Mononuclear cell (primary cell): ENCODE measurements around the gene HS1BP3. TPM values are rescaled to one million over a fixed set of nuclear protein-coding genes. Genes with fewer than 3 reads are reported as not detected.

Experiments
- H3K27me3 ChIP-seq: 2 replicates; pipeline ENCODE4 v1.6.0; 2011; ENCODE audit warnings: low read length, control low read depth; ENCODE audit not compliant: insufficient read depth
- H3K4me1 ChIP-seq: 2 replicates; pipeline ENCODE4 v1.5.1; 2011; ENCODE audit warnings: mild to moderate bottlenecking, low read length, control low read depth; ENCODE audit not compliant: insufficient read depth
- H3K4me3 ChIP-seq: 2 replicates; pipeline ENCODE4 v1.5.1; 2011; ENCODE audit warnings: mild to moderate bottlenecking, low read length, moderate library complexity
- H3K9me3 ChIP-seq: 2 replicates; pipeline ENCODE4 v1.5.1; 2011; ENCODE audit warnings: low read depth, mild to moderate bottlenecking, control low read depth, low read length
- total RNA-seq: library from RNA; depleted of rRNA; stranded (reverse); fragments of >200 nt; gene quantifications from one replicate; pipeline ENCODE4 v1.2.3, GENCODE V29; 2012

Gene HS1BP3
- total RNA-seq, 1 donor: 10.2 TPM

- Histone ChIP-seq H3K9me3 (no peaks in the 10 kb centered on the region), H3K4me1 (no peaks in the 10 kb centered on the region), H3K27me3 (no peaks in the 10 kb centered on the region), H3K4me3 (no peak overlapping the region)
These were observed 44.7 kb downstream of the HS1BP3 start for GRCh38 chr2:20606198-20606597.

DNA sequence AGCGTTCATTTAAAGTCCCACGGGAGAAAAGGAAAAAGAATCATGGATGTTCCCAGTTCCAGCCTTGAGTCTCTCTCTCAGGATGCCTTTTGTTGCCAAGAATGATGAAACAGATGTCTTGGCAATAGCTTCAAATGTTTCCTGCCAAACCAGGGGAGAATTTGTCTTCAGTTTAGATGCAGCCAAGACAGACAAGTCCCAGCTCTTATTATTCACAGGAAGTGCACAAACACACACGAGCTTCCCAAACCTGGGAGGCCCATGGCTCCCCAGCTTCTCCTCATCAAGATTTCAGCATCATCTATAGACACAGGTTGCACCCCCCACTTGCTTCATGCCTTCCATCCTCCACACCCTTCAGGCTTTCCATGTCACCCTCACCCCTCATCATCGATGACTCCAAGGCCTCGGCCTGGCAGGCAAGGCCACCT, 45.9 kb downstream of the HS1BP3 start:
- H3K4me3 ChIP-seq: no peak overlapping the region
- no peaks in the 10 kb centered on the region for H3K9me3 ChIP-seq
- H3K4me1 ChIP-seq: no peaks in the 10 kb centered on the region
- H3K27me3 ChIP-seq: no peaks in the 10 kb centered on the region

DNA sequence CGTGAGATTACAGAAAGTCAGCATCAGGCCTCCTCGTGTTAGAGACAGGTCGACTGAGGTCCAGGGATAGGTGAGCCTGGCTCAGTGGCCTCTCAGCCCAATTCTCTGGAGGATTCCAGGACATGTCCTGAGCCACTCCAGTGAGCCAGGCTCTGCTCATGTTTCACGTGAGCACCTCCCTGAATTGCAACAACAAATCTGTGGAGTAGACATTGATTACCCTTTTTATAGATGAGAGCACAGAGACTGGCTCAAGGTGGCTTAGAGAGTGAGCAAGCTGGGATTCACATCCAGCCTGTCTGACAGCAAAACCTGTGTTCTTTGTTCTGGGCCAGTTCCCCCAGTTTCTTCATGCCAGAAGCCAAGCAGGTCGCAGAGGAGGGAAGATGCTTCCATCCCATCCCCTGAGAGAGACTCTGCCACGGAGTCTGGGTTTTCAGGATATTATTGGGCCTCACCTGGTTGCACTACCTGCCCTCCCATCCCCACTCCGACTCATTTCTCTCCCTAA, 46.4 kb downstream of the HS1BP3 start:
- H3K9me3 ChIP-seq: no peaks in the 10 kb centered on the region
- H3K4me1 ChIP-seq: no peaks in the 10 kb centered on the region
- no peak overlapping the region for H3K4me3 ChIP-seq
- H3K27me3 ChIP-seq: no peaks in the 10 kb centered on the region

- Histone ChIP-seq H3K4me3 (no peak overlapping the region), H3K4me1 (no peaks in the 10 kb centered on the region), H3K9me3 (no peaks in the 10 kb centered on the region), H3K27me3 (no peaks in the 10 kb centered on the region)
These were observed 47.1 kb downstream of the HS1BP3 start for GRCh38 chr2:20603791-20604190.

DNA sequence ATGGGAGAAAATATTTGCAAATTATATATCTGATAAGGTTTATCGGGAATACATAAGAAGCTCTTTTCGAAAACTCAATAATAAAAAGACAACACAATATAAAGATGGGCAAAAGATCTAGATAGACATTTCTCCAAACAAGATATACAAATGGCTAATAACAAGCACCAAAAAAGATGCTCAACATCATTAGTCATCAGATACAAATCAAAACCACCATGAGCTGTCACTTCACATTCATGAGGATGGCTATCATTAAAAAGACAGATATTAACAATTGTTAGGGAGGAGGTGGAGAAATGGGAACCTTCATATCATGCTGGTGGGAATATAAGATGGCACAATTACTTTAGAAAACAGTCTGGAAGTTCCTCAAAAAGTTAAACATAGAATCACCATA, 48.1 kb downstream of the HS1BP3 start:
- H3K27me3 ChIP-seq: no peaks in the 10 kb centered on the region
- no peaks in the 10 kb centered on the region for H3K4me1 ChIP-seq
- H3K4me3 ChIP-seq: no peak overlapping the region
- H3K9me3 ChIP-seq: no peaks in the 10 kb centered on the region

DNA sequence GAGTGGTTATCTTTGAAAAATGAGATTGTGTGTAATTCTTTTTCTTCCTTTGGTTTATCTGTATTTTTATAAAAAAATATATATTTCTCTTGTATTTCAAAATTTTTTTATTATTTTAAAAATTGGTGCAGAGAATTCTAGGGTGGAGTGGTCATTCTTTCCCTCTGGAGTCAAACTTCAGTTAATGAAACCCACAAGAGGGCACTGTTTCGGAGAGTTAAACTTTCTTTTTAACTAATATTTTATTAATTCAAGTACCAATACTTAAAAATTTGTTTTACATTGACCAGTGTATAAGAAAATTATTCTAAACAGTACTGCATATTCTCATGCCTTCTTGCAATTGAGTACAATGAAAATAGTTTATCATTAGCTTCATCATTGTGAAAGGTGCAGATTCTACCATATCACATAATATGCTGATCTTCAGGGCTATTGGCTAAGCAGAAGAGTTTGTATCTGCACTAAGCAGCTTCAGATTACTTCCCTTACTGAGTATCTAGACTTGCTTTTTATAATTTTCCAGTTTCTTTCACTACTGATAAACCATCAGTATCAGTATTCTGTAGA, 50.1 kb downstream of the HS1BP3 start:
- H3K27me3 ChIP-seq: no peaks in the 10 kb centered on the region

GRCh38 chr2:20599861-20600461, 50.9 kb downstream of the HS1BP3 start:
- H3K27me3 ChIP-seq: no peaks in the 10 kb centered on the region
- H3K4me1 ChIP-seq: peaks cover 22% of the 10 kb centered on the region
- no peaks in the 10 kb centered on the region for H3K9me3 ChIP-seq
- H3K4me3 ChIP-seq: no peak overlapping the region

More for the DNA sequence above, 50.1 kb downstream of the HS1BP3 start:
- H3K4me1 ChIP-seq: peaks cover 14% of the 10 kb centered on the region
- no peaks in the 10 kb centered on the region for H3K9me3 ChIP-seq
- H3K4me3 ChIP-seq: no peak overlapping the region

GRCh38 chr2:20599001-20599600, 51.8 kb downstream of the HS1BP3 start:
- Histone ChIP-seq H3K27me3 (no peaks in the 10 kb centered on the region), H3K4me1 (peaks cover 31% of the 10 kb centered on the region), H3K4me3 (no peak overlapping the region), H3K9me3 (no peaks in the 10 kb centered on the region)

DNA sequence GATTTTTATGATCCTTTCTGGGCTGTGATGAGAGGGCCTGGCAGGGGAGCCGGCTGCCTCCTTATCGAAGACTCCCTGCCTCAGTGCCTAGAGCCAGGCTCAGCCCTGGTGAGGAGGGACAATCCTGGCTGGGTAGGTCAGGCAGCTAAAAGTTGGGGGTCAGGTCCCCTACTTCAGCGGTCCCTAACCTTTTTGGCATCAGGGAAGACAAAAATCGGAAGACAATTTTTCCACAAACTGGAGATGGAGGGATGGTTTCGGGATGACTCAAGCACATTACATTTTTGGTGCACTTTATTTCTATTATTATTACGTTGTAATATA, 53.1 kb downstream of the HS1BP3 start:
- no peaks in the 10 kb centered on the region for H3K27me3 ChIP-seq
- H3K4me1 ChIP-seq: peaks cover 31% of the 10 kb centered on the region
- no peak overlapping the region for H3K4me3 ChIP-seq
- H3K9me3 ChIP-seq: no peaks in the 10 kb centered on the region

GRCh38 chr2:20596973-20597859, 53.7 kb downstream of the HS1BP3 start:
- no peaks in the 10 kb centered on the region for H3K27me3 ChIP-seq
- no peak overlapping the region for H3K4me3 ChIP-seq
- no peaks in the 10 kb centered on the region for H3K9me3 ChIP-seq
- peaks cover 31% of the 10 kb centered on the region for H3K4me1 ChIP-seq

GRCh38 chr2:20596193-20596972, 54.5 kb downstream of the HS1BP3 start:
- H3K27me3 ChIP-seq: no peaks in the 10 kb centered on the region
- H3K9me3 ChIP-seq: no peaks in the 10 kb centered on the region
- H3K4me1 ChIP-seq: peaks cover 31% of the 10 kb centered on the region
- no peak overlapping the region for H3K4me3 ChIP-seq

DNA sequence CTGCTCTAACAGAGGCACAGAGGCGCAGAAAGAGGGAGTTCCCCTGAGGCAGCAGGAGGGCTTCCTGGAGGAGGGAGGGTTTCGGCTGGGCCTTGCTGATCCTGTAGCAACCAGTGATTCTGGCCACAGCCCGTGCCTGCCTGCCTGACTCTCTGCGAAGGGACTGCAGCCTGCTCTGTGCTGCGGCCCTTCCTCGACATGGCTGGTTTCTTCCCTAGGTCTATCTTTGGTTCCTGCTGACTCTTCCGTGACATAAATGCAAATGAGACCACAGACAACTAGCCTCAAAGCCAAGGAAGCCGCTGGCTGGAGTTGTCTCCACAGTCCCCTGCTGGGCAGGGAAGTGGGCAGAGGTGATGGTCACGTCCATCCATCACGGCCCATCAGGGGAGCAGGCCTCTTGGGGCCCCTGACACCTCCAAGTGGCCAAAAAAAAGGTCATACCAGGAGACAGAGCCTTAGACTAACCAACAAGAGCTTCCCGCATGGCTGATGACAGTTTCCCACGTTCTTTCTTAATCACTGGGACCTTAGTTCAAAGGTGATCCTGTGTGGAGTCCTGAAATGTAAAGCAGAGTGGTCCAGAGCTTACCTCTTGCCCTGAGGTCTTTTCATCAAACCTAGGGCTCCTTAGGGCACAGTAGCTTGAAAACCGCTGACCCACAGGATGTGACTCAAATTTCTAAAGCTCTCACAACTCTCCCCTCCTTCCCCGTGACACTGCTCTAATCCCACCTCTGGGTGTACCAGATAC, 55.3 kb downstream of the HS1BP3 start:
- H3K4me3 ChIP-seq: no peak overlapping the region
- H3K4me1 ChIP-seq: peaks cover 31% of the 10 kb centered on the region

DNA sequence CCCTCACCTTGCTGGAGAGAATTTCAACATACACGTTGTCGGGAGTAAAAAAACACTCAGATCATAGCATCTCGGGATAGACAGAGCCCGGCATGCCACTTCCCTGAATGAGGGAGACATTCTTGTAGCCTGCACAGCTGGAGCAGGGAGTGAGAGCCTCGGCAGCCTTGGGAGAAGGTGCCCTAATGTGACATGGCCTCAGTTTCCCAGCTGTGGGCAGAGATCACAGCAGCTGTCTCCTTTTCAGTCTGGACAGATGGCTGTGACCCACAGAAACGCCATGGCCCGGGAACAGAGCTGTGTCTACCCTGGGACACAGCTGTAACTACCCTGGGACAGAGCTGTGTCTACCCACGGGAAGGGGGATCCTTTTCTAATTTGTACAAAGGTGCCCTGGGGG, 55.9 kb downstream of the HS1BP3 start:
- Histone ChIP-seq H3K4me3 (no peak overlapping the region), H3K4me1 (peaks cover 31% of the 10 kb centered on the region), H3K27me3 (no peaks in the 10 kb centered on the region), H3K9me3 (no peaks in the 10 kb centered on the region)

More for the DNA sequence above, 55.3 kb downstream of the HS1BP3 start:
- H3K27me3 ChIP-seq: no peaks in the 10 kb centered on the region
- H3K9me3 ChIP-seq: no peaks in the 10 kb centered on the region
